Frontal cortex (tissue), 4 donors: Measurements from ENCODE around the gene CCNB2. TPM values are rescaled to one million over a fixed set of nuclear protein-coding genes. Genes with fewer than 3 reads are reported as not detected.
"Not testable (repeated sequence)": the region's sequence is repeated elsewhere in the genome, so short reads cannot be mapped to it uniquely, and the experiment has no call there.

Experiments
- DNase-seq, 2 donors: peaks; one replicate each; pipeline ENCODE4 v3.0.0; 2012; ENCODE audit warnings: low spot score in 2 of 2
- FAIRE-seq: peaks from 2 replicates; lab custom pipeline; 2012; peaks lifted over from hg19 to GRCh38; lab: Jason Lieb, UNC
- total RNA-seq: library from RNA; depleted of rRNA; stranded (reverse); fragments of >200 nt; gene quantifications from one replicate; pipeline ENCODE4 v1.2.3, GENCODE V29; 2014
- donor health status: control.
- donor health status: control.
- donor health status: control.

Gene CCNB2
- total RNA-seq, 1 donor from 2014 or later, result 4.9 TPM

DNA sequence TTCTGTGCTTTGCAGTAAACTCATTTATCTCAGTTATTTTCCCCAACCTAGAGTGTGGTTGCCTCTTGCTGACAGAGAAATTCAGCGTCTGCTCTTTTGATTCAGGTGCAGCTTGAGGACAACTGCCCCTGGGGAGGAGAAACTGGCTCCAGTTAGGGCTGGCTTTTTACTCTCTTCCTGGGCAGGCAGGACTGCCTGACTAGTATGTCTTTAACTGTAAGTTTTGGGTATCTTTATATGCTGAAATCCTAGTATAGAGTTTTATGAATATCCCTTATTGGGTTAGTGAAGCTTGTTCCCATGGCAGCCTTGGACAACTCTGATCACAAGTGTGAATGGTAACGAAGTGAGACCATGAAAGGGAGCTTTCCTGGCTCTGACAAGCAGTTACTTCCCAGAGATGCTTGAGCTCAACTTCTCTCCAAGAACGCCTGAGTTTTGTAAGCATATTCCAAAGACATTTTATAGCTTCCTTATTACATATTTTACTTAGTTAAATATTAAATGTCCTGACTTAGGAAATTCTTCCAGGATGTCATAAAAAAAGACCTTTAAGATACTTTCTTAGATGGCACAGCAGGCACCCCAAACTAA lies 27.1 kb downstream of the CCNB2 start:
- DNase-seq (no peak), FAIRE-seq (no peak)

DNA sequence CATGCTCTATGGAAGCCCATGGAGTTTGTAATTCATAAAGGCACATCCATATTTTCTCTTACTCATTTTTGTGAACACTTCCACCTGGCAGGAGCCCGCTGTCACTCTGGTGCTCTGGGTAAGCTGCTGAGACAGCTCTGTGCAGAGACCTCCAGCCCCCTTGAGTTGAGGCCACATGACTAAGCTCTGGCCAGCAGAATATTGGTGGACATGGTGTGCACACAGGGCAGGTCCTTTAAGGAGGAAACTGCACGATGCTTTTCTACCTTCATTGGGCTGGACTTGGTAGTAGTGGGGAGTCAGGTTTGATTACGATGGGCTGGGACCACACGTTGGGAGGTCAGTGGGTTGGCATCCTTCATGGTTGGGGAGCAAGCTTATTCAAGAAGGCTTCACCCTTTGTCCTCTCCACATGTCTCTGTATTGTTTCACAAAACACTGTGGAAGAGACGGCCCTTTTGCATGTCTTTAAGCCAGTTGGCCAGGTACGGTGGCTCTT lies 29.0 kb downstream of the CCNB2 start:
- DNase-seq, result no peak
- FAIRE-seq, result no peak

DNA sequence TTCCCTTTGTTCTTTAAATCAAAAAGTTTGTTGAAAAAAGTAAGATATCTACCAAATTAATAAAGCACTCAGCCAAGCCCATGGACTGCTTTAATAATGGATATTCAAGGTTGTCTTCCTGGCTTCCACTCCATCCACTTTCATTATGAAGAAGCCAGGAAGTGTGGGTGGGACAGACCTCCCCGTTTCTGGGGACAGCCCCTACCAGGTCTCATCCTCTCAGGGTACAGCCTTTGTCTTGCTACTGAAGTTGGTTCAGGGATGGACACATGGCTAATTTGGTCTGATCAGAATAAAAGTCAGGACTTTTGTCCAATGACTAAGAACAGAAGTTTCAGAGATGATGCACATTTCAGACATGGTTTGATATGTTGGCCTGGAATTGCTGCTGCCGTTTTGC lies 32.6 kb downstream of the CCNB2 start:
- FAIRE-seq, result no peak

DNA sequence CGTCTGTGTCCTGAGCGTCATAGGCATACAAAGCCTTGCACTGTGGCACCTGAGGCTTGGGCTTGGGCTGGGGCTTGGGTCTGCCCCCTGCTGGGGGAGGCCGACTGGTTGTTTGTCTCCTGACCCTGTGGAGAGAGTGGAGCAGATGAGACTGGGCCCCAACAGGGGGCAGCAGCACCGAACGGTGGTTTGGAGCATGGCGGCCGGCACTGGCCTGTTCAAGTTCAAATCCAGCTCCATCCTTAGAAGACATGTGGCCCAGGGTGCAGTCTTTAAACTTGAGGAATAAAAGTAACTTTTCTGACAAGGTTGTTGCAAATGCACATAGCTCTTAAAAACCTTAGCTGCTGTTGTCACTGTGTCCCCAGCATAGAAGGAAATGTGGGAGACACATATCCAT lies 33.3 kb downstream of the CCNB2 start:
- no peak for DNase-seq
- no peak for FAIRE-seq

More for the DNA sequence above, 32.6 kb downstream of the CCNB2 start:
- no peak for DNase-seq

DNA sequence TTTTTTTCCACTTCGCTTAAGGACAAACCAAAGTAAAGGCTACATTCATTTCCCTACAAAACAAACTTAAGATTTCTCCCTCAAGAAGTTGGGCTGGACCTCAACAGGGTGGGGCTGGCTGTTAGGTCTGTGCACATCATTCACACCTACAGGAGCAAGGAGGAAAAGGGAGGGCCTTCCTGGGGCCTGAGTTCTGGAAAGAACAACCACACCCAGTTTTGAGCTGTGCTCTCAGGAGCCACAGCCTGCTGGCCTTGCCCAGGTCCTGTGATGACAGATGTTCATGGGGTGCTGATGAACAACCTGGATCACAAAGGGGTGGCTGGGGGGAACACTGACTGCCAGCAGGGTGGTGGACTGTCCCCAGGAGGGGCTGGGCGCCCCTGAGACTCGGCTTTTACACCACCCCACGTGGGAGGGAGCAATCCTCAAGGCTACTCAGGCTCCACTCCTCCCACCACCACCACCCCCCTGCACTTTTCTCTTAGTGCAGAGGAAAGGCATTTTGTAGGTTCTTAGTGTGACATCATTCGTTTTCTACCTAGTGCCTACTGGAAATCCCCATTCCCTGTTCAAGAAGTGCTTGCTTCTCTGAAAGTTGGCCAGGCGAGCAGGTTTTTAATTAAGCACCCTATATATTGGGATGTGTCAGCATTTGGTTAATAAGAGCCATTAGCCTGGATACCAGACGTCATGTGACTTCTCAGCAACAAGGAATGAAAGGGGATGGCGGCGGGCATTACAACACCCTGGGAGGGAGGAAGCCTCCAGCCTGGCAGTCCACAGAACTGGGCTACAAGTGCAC lies 35.7 kb downstream of the CCNB2 start:
- no peak for FAIRE-seq
- DNase-seq, result no peak

DNA sequence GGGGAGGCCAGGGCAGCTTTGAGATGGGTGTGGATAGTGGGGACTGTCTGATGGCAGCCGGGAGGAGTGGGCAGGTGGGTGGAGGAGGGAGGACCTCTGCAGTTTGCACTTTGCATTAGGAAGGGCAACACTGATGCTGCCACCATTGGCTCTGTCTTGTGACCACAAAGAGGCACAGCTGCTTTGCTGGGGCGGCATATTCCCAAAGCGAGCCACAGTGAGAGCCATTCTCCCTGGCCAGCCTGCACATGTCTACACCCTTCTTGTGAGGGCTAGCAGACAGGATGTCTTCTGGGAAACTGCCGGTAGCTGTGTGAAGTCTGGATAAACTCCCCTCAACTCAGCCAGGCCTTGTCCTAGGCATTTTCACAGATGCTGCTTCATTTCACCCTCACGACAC lies 38.3 kb downstream of the CCNB2 start:
- FAIRE-seq, result no peak
- no peak for DNase-seq

DNA sequence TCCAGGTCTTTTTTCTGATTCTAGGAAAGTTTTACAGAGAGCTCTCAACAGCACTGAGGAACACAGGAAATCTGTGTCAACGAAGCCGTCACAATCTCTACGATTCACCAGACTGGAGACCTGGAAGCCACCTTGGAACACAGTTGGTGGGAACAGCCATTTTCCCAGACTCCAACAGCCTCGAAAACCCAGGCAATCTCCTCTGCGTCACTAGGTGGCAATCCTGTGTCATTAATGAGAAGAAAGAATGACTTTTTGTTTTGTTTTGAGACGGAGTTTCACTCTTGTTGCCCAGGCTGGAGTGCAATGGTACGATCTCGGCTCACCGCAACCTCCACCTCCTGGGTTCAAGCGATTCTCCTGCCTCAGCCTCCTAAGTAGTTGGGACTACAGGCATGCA lies 39.6 kb downstream of the CCNB2 start:
- FAIRE-seq, DNase-seq: not testable (repeated sequence)

DNA sequence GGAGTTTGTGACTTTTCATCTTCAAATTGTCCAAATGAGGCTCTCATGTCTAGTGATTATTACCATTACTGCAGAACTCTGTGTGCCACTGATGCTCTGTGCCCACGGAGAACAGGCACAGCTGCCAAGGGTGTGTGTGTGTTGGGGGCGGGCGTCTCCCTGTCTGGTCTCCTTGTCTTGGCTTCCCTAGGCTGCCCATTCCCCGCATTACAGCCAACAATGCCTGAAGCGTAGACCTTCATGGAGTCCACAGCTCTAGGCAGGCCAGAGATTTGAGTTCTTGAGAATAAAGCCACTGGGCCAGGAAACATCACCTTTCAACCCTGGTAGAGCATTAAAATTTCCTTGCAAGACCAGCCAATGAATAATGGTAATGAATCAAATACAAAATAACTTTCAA lies 42.7 kb downstream of the CCNB2 start:
- FAIRE-seq (no peak), DNase-seq (no peak)

DNA sequence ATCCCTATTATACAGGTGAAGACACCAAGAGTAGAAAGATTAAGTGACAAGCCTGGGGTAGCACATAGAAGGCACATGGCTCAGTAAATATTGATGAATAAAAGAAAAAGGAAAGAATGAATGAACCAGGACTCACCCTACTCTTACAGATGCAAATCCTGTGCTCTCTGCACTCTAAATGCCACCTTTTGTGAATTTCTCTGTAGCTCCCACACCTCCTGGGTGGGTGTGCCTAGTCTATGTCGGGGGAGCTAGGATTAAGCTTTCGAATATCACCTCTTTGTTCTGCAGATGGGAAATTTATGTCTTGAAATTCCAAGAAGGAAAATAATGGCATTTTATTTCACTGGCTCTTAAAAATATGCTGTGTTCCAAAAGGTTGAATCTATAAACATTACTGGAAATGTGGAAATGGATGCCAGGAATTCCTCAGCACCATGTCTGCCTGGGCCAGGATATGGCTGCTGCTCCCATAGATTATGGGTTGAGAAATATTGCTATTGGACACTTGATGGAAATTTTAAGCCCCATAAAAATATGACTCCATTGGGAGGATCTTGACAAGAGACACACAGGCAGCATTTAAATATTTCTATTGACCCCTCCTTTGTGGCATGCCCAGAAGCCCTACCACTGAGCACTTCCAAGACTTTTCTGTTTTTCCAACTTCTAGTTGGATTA lies 43.3 kb downstream of the CCNB2 start:
- FAIRE-seq, result no peak

DNA sequence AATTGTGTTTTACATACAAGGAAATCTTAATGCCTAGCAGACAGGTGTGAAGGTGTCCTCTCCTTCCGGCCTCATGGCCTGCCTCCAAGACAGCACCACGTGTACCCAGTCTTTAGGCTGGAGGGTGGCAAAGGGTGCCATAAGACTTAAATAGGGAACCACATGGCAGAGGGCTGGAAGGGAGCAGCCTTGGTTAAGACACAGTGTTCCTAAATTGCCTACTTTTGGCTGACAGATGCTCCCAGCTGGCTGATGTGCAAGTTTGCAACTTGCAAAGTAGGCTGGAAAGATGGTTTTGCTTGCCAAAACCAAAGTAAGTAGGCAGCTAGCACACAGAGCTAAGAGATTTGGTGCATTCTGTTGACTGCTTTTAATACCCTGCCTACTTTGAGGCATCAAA lies 45.2 kb downstream of the CCNB2 start:
- DNase-seq (no peak), FAIRE-seq (no peak)

More for the DNA sequence above, 43.3 kb downstream of the CCNB2 start:
- no peak for DNase-seq

DNA sequence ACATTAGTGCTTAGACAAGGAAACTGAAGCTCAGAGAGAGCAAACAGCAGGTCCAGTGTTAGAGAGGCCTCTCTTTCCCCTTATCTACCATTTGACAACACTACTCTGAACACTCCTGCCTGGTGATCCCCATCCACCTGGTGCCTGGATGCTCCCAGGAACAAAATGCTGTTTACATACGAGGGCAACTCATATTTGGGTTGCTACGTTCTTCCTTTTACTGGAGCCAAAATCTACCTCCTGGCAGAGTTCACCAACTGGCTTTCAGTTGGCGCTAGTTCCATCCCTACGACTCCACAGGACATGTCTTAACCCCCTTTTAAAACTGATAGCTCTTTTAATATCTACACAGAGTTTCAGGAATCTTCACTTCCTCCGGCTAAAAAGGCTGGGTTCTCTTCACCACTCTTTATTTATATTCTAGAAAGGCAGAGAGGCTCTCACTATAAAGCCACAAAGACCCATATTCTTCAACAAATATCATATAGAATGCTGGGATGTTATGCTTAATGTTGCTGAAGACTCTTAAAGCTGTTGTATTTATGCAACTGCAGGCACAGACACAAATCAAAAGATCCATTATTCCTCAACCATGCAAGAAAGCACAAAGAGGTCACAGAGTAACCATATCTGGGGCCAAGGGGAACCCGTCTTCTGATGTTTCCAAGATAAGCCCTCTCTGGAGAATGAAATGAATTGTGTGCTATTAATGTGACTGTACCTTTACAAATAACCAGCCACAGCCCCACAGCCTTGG lies 47.9 kb downstream of the CCNB2 start:
- no peak for DNase-seq
- FAIRE-seq, result no peak

DNA sequence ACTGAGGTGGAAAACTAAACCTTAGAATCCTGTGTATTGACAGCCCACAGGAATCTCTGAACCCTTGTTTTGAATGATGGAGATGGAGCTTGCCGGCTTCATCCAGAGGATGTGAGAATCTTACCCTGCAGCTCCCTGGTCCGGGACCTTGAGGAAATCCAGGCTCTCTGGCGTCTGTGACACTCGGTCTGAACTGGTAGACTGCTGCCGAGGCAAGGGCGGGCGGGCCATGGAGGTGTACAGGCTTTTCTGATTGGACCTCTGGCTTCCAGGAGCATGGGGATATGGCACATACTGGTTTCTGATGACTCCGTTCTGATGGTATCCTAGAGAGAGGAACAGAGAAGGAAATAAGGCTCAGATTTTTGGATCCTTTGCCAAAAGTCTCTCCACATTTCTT lies 48.5 kb downstream of the CCNB2 start:
- DNase-seq (no peak), FAIRE-seq (no peak)

DNA sequence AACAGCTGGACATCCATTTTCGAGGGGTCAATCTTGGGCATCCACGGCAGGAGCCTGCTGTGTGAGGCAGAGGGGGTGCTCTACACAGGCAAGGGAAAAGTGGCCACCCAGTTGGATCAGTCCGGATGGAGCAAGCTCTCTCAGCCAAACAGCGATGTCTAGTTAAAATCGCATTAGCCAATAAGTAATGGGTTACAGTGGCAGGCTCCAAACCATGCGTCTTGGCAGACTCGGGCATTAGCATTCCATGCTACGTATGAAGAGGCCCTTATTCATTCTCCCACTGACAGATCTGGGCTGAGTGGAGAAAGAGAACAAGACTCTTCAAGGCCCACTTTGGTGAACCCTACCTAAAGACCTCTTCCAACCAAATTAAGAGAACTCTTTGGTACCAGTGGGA lies 49.3 kb downstream of the CCNB2 start:
- FAIRE-seq, result no peak

DNA sequence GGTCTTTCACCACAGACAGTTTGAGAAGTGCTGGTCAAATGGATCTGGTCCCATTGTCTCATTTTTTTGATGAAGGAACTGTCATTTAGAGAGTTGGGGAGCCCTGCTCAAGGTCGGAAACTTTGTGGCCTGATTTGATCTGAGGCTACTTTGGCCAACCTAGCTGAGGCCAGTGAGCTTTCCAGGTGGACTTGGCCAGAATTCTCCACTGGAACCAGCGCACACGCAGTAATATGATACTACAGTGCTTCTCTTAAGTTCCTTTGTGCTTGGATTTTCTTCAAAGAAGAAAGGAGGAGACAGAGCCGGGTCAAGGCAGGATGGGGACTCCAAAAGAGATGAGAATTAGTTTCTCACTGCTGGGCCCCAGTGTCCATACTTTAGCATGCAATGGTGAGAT lies 50.5 kb downstream of the CCNB2 start:
- FAIRE-seq (no peak), DNase-seq (no peak)

More for the DNA sequence above, 49.3 kb downstream of the CCNB2 start:
- no peak for DNase-seq

DNA sequence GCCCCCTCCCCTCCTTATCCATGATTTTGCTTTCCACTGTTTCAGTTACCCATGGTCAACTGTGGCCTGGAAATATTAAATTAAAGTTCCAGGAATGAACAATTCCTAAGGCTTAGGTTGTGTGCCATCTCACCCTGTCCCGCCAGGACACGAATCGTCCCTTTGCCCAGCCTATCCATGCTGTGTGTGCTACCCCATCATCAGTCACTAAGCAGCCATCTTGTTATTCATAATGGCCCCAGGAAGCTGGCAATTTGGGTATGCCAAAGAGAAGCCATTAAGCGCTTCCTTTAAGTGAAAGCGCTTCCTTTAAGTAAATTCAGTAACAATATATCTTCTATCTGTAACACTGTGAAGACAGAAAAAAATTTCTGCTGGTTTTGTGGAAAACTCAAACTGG lies 52.5 kb downstream of the CCNB2 start:
- no peak for FAIRE-seq
- no peak for DNase-seq

DNA sequence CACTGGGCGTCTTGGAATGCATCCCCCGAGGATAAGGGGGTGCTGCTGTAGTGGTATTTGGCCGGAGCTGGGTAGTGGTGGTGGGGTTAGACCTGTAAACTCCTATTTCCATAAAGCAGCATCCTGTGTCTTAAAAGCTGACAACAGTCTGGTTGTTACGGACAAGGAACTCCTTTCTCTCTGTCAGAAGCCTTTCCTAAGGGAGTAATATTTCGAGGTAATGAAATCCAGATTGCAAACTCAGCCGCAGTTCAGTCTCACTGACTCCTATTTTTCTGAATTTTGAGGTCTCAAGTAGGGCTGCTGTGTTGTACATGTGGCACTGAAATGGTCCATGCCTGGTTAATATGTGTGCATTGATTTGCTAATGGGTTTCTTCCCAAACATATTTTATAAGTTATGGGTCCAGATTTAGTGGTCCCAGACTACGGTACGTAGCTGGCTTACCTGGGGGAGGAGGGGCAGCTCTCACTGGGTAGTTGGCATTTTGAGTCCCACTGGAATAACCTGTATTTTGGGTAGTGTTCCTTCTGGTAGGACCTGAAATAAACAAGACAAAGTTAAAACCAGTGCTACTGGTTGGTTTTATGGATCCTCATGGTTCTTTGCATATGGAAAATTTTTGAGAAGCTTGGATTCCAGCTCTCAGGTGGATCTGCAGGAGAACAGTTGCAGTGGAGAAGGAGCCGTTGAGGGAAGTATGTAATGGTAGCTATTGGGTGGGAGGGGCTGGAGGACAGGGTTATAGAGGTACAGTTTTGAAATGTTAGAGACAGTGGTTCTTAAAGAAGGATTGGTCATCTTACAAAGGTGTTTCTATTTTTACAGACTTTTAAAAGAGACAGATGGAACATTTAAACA lies 53.1 kb downstream of the CCNB2 start:
- no peak for FAIRE-seq
- DNase-seq, result no peak

DNA sequence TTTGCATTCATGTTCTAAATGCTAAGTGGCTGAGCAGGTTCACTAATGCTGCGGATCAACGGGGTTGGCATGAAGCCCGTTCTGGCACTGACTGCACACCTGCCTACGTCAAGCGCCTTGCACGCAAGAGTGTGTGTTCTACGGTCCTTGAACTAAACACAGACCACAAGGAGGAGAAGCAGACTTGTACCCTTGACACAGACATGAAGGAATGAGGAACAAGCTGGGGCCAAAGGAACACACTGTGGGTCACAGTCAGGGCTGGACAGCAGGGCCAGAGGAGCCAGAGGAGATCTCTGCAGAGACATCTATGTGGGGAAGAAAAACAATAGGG lies 53.7 kb downstream of the CCNB2 start:
- FAIRE-seq (no peak), DNase-seq (no peak)

DNA sequence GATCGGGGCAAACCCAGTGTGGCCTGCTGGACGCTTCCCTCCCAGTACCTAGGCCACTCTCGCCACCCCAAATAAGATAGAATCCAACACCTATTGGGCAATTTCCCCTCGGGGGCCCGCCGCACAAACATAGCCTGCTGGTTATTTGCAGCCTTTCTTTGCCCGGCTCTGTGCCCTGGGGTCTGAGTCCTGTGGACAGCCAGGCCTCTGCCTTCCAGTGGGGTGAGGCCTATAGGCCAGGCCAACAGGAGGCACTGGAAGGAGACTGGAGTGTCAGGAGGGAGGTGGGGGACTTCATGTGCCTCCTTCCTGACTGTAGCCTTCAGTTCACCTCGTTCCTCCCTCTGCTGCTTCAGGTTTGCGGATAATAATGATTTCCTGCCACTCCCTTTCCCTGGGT lies 54.3 kb downstream of the CCNB2 start:
- no peak for FAIRE-seq
- no peak for DNase-seq

DNA sequence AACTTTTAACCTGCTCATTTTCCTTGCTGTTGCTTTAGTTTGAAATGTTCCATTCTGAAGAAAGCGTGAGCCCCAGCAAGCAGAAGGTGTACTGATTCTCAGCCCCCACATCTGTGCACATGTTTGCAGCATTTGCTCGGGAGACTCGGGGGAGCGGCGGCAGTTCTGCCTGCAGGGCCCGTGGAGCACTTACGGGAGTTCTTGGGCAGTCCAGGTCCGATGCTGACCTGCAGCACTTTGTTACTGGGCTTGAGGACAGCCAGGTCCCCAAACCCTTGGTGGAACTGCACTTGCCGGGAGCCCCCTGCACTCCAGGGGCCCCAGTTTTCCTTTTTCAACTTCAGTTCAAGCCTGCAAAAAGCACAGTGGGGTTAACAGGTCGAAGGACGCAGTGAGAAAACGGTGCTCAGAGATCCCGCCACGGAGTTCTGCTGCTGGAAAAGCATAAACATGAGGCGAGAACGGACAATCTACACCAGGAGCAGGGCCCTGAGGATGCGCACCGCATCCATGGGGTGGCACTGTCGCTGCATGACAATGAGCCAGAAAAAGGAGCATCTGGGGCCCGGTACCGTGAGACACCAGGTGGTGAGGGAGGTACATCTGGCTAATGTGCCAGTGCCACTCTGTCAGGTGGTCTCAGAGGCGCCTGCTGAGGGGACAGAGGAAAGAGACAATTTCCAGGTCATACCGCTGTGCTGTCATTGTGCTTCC lies 56.1 kb downstream of the CCNB2 start:
- FAIRE-seq (no peak), DNase-seq (no peak)
